Nephron (organoid): ENCODE data around the gene FOXE1.
A peak's percentile ranks its signal among the peaks of the same experiment; 100 is the strongest.

Experiments
- H3K27ac Mint-ChIP-seq, 3 experiments: 2 replicates each; pipeline ENCODE4 v1.8.0; 2020; ENCODE audit warnings: mixed read lengths in 3 of 3, mild to moderate bottlenecking in 2 of 3, moderate library complexity in 1 of 3
- H3K27me3 Mint-ChIP-seq: 2 replicates; pipeline ENCODE4 v1.8.0; 2021; ENCODE audit warnings: low read depth, mild to moderate bottlenecking, moderate library complexity, mixed read lengths
- H3K36me3 Mint-ChIP-seq: 2 replicates; pipeline ENCODE4 v1.8.0; 2020; ENCODE audit warnings: low read depth, mixed read lengths
- H3K4me1 Mint-ChIP-seq: 2 replicates; pipeline ENCODE4 v1.8.0; 2020; ENCODE audit warnings: mixed read lengths
- H3K4me3 Mint-ChIP-seq, 3 experiments: 2 replicates each; pipeline ENCODE4 v1.8.0; 2020; ENCODE audit warnings: mild to moderate bottlenecking in 3 of 3, mixed read lengths in 3 of 3, moderate library complexity in 2 of 3
- H3K9me3 Mint-ChIP-seq: 2 replicates; pipeline ENCODE4 v1.8.0; 2020; ENCODE audit warnings: mixed read lengths
- TF ChIP-seq, protein P1 (sequence below), 3 experiments: fragments of 200-600 bp; sonication (generic); IDR thresholded peaks; one replicate each; pipeline ENCODE4 v1.5.0; 2021; ENCODE audit warnings: antibody characterized with exemption in 3 of 3; ENCODE audit not compliant: unreplicated experiment in 3 of 3

The FOXE1 gene

DNA sequence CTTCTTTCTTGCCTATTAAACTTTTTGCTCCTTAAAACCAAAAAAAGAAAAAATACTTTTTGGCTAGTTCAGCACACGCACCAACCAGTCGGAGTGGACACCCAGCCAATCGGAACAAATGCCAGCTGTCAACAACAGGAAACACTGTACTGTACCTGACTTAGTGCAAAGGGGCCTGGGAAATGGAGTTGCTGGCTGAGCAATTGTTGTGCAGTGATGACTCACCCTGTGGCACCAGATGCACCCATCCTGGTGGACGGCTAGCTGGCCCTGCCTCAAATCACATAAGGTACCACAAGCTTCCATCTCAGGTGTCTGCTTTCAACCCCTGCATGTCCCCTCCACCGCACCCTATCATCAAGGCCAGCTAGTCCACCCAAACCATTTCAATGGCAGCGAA, 20.9 kb downstream of the FOXE1 start:
- Mint-ChIP-seq H3K4me1 (no peaks in the 10 kb centered on the region), H3K27ac (no peak overlapping the region), H3K9me3 (peaks cover 4% of the 10 kb centered on the region), H3K27me3 (peaks cover 45% of the 10 kb centered on the region), H3K36me3 (no peaks in the 10 kb centered on the region), H3K4me3 (no peak overlapping the region)
- TF ChIP-seq, protein P1, sequence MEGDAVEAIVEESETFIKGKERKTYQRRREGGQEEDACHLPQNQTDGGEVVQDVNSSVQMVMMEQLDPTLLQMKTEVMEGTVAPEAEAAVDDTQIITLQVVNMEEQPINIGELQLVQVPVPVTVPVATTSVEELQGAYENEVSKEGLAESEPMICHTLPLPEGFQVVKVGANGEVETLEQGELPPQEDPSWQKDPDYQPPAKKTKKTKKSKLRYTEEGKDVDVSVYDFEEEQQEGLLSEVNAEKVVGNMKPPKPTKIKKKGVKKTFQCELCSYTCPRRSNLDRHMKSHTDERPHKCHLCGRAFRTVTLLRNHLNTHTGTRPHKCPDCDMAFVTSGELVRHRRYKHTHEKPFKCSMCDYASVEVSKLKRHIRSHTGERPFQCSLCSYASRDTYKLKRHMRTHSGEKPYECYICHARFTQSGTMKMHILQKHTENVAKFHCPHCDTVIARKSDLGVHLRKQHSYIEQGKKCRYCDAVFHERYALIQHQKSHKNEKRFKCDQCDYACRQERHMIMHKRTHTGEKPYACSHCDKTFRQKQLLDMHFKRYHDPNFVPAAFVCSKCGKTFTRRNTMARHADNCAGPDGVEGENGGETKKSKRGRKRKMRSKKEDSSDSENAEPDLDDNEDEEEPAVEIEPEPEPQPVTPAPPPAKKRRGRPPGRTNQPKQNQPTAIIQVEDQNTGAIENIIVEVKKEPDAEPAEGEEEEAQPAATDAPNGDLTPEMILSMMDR (IDR thresholded peaks at IDR 0.05; ENCODE audit: unreplicated experiment in 3 of 3): no peak

DNA sequence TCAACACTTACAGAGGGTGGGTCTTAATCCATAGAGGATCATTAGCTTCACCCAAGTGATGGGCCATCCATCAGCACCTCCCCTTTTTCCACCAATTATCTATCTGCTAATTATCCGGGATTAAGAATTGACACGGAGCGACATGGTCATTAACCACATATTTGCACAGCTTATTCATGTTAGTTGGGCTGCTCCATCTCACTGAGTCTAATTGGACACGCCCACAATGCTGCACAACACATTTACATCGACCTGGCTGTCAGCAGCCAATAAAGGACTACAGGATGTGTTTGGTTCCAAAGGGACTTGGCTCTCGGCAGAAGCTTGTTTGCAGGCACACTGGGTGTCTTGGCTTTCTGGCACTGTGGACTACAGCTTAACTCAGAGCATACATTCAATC, 21.6 kb downstream of the FOXE1 start:
- H3K4me1 Mint-ChIP-seq: no peaks in the 10 kb centered on the region
- no peaks in the 10 kb centered on the region for H3K9me3 Mint-ChIP-seq
- no peak overlapping the region for H3K27ac Mint-ChIP-seq
- no peaks in the 10 kb centered on the region for H3K36me3 Mint-ChIP-seq
- no peak overlapping the region for H3K4me3 Mint-ChIP-seq
- TF ChIP-seq, protein P1 (IDR thresholded peaks at IDR 0.05; ENCODE audit: unreplicated experiment in 3 of 3): no peak
- peaks cover 39% of the 10 kb centered on the region for H3K27me3 Mint-ChIP-seq

DNA sequence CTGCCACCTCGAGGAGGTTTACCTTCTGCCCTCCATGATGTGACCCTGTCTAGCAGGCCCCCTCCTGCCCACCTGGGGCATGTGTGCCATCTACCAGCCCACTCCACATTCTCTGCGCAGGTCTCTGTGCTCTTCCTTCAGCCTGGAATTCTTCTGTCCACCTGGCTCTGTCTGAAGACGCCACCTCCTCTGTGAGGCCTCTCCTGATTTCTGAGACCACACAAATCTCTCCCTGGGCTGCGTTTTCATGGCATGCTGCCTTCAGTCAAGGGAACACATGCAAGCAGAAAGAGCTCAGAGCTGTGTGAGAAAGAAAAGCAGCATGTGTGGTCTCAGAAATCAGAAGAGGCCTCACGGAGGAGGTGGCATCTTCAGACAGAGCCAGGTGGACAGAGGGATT, 22.1 kb downstream of the FOXE1 start:
- H3K4me3 Mint-ChIP-seq: no peak overlapping the region
- H3K27me3 Mint-ChIP-seq: peaks cover 34% of the 10 kb centered on the region
- no peaks in the 10 kb centered on the region for H3K4me1 Mint-ChIP-seq
- TF ChIP-seq, protein P1 (IDR thresholded peaks at IDR 0.05; ENCODE audit: unreplicated experiment in 3 of 3): no peak
- no peaks in the 10 kb centered on the region for H3K36me3 Mint-ChIP-seq
- H3K9me3 Mint-ChIP-seq: no peaks in the 10 kb centered on the region
- no peak overlapping the region for H3K27ac Mint-ChIP-seq

DNA sequence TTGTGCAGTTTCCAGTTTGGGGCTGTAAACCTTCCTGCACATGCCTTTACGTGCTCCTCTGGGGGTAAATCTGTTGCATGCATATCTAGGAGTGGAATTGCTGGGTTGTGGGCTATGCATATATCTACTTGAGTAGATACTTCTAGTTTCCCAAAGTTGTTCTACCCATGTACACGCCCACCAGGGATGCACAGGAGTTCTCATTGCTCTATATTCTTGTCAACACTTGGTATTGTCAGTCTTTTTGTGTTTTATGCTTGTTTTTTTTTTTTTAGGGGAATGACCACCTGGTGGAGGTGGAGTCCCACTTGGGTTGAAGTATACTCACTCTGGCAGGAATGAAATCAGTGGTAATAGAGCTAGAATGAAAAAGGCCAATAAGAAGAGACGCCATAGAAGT, 23.0 kb downstream of the FOXE1 start:
- Mint-ChIP-seq H3K36me3 (no peaks in the 10 kb centered on the region), H3K9me3 (no peaks in the 10 kb centered on the region), H3K4me3 (no peak overlapping the region), H3K27ac (no peak overlapping the region), H3K4me1 (no peaks in the 10 kb centered on the region), H3K27me3 (peaks cover 27% of the 10 kb centered on the region)
- TF ChIP-seq, protein P1 (IDR thresholded peaks at IDR 0.05; ENCODE audit: unreplicated experiment in 3 of 3): no peak

DNA sequence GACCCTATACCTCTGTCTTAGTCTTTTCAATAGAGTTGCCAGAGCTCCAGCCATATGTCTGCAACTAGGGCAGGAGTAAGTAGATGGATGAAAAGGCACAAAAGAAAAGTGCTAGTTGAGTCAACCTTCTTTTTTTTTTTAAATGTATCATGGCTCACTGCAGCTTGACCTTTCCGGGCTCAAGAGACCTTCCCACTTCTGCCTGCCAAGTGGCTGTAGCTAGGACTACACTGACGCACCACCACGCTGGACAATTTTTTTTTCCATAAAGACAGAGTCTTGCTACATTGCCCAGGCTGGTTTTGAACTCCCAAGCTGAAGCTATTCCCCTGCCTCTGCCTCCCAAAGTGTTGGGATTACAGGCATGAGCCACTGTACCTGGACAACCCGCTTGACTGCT, 27.3 kb downstream of the FOXE1 start:
- Mint-ChIP-seq H3K9me3 (peaks cover 2% of the 10 kb centered on the region), H3K4me3 (no peak overlapping the region), H3K27ac (no peak overlapping the region), H3K27me3 (peaks cover 28% of the 10 kb centered on the region), H3K36me3 (no peaks in the 10 kb centered on the region), H3K4me1 (no peaks in the 10 kb centered on the region)
- TF ChIP-seq, protein P1 (IDR thresholded peaks at IDR 0.05; ENCODE audit: unreplicated experiment in 3 of 3): no peak

DNA sequence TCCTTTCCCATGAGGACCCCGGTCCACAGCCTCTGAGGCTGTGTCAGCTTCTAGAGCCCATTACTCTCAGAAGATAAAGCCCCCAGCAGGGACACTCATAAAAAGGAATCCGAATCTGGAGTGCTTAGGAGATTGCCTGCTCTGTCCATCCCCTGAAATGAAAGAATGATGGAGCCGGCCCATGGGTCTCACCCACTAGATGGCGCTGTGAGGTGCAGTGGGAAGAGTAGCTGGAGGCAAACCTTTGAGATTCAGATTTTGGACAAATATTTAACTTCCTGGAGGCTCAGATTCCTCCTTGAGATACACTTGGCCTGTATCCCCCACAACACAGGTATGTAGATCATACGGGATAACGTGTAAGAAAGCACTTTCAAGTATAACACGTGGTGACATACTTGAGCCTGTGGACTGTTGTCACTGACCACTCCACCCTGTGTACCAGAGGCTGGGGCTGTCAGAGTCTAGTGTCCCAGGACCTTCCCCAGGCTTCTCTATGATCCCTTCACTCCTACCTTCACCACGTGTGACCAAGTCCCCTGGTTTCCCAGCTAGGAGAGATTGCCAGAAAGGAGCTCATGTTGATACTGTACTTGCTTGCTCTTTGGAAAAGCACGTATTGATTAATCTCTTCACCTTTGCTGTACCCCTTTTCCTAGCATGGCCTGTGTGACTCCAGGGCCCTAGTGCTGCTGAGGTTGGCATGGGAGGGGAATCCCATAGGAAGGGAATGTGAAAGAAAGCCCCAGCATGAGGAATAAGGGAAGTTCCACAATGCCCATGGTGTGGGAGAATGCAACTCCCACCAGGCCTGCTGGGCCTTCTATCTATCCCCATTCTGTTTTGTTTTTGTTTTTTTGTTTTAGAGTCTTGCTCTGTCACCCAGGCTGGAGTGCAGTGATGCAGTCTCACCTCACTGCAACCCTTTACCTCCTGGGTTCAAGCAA, 37.2 kb downstream of the FOXE1 start:
- no peak overlapping the region for H3K27ac Mint-ChIP-seq
- no peak overlapping the region for H3K4me3 Mint-ChIP-seq
- no peaks in the 10 kb centered on the region for H3K4me1 Mint-ChIP-seq
- peaks cover 37% of the 10 kb centered on the region for H3K27me3 Mint-ChIP-seq
- H3K9me3 Mint-ChIP-seq: peaks cover 18% of the 10 kb centered on the region
- H3K36me3 Mint-ChIP-seq: peaks cover under 1% of the 10 kb centered on the region
- TF ChIP-seq, protein P1 (IDR thresholded peaks at IDR 0.05; ENCODE audit: unreplicated experiment in 3 of 3): peak in 1 of 3 experiments; percentile 39
